Measurements from ENCODE around the gene MRPL28.
"Not testable (repeated sequence)": the region's sequence is repeated elsewhere in the genome, so short reads cannot be mapped to it uniquely, and the experiment has no call there.

Gene MRPL28

GRCh38 chr16:370443-370842 lies at the start of gene MRPL28:
Gene MRPL28 (minus strand): TSS chr16:370538. CDS start chr16:370218, 320 bp downstream.
- peak; percentile 96 for DNase-seq

- DNase-seq = not testable (repeated sequence)
These were observed 44.8 kb upstream of the MRPL28 start for GRCh38 chr16:415170-415498.

GRCh38 chr16:414395-415169 lies 44.2 kb upstream of the MRPL28 start:
- no peak for DNase-seq

- no peak for DNase-seq
These were observed 41.4 kb upstream of the MRPL28 start for GRCh38 chr16:411576-412265.

- no peak for DNase-seq
These were observed 40.3 kb upstream of the MRPL28 start for GRCh38 chr16:410516-411178.

GRCh38 chr16:407253-407652 lies 36.9 kb upstream of the MRPL28 start:
- no peak for DNase-seq

- DNase-seq = no peak
These were observed 35.5 kb upstream of the MRPL28 start for GRCh38 chr16:405548-406506.

- no peak for DNase-seq
These were observed 34.7 kb upstream of the MRPL28 start for GRCh38 chr16:404971-405486.

- peak; percentile 96 for DNase-seq
These were observed 31.4 kb upstream of the MRPL28 start, which contains the start of gene DECR2 for GRCh38 chr16:401468-402348. Gene DECR2 (plus strand): TSS chr16:401885. CDS start chr16:401964, 79 bp downstream.

GRCh38 chr16:400061-400591 lies 29.8 kb upstream of the MRPL28 start:
- no peak for DNase-seq

GRCh38 chr16:399340-400019 lies 29.1 kb upstream of the MRPL28 start:
- DNase-seq = no peak

- DNase-seq = no peak
These were observed 28.4 kb upstream of the MRPL28 start for GRCh38 chr16:398561-399339.

GRCh38 chr16:397736-398332 lies 27.5 kb upstream of the MRPL28 start:
- DNase-seq = no peak

GRCh38 chr16:397135-397661 lies 26.9 kb upstream of the MRPL28 start, which contains the start of gene NME4:
Gene NME4 (plus strand): TSS chr16:397199. CDS start chr16:397223, 24 bp downstream.
- DNase-seq = no peak

GRCh38 chr16:396605-397004 lies 26.3 kb upstream of the MRPL28 start:
- DNase-seq = no peak

GRCh38 chr16:396199-396598 lies 25.9 kb upstream of the MRPL28 start:
- DNase-seq = no peak

- peak; percentile 34 for DNase-seq
These were observed 22.2 kb upstream of the MRPL28 start for GRCh38 chr16:392450-393030.

GRCh38 chr16:391885-392335 lies 21.6 kb upstream of the MRPL28 start:
- peak; percentile 86 for DNase-seq

All from activated CD4-positive, alpha-beta T cell treated with anti-CD3 and anti-CD28 coated beads, Interleukin-2, amount 50 U/mL, for 16 hours (primary cell).